ENCODE results near the gene PCDHB5.
"Not testable (repeated sequence)": the region's sequence is repeated elsewhere in the genome, so short reads cannot be mapped to it uniquely, and the experiment has no call there.

DNA sequence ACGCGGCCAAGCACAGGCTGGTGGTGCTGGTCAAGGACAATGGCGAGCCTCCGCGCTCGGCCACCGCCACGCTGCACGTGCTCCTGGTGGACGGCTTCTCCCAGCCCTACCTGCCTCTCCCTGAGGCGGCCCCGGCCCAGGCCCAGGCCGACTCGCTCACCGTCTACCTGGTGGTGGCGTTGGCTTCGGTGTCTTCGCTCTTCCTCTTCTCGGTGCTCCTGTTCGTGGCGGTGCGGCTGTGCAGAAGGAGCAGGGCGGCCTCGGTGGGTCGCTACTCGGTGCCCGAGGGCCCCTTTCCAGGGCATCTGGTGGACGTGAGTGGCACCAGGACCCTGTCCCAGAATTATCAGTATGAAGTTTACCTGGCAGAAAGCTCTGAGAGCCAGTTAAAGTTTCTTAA is 22.9 kb downstream of the PCDHB5 start:
- TF ChIP-seq EZH2 (IDR thresholded peaks at IDR 0.05; ENCODE audit: low read length) = not testable (repeated sequence)
- TF ChIP-seq, protein P1, sequence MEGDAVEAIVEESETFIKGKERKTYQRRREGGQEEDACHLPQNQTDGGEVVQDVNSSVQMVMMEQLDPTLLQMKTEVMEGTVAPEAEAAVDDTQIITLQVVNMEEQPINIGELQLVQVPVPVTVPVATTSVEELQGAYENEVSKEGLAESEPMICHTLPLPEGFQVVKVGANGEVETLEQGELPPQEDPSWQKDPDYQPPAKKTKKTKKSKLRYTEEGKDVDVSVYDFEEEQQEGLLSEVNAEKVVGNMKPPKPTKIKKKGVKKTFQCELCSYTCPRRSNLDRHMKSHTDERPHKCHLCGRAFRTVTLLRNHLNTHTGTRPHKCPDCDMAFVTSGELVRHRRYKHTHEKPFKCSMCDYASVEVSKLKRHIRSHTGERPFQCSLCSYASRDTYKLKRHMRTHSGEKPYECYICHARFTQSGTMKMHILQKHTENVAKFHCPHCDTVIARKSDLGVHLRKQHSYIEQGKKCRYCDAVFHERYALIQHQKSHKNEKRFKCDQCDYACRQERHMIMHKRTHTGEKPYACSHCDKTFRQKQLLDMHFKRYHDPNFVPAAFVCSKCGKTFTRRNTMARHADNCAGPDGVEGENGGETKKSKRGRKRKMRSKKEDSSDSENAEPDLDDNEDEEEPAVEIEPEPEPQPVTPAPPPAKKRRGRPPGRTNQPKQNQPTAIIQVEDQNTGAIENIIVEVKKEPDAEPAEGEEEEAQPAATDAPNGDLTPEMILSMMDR (optimal IDR thresholded peaks at IDR 0.05 in 1 of 3, IDR thresholded peaks at IDR 0.05 in 1 of 3, conservative IDR thresholded peaks at IDR 0.05 in 1 of 3; ENCODE audit: extremely low read depth in 1 of 3, insufficient read depth in 2 of 3, low read length in 3 of 3) = not testable (repeated sequence)
